Measurements from ENCODE around the gene SLC12A4.

Gene SLC12A4

GRCh38 chr16:67986949-67987348 lies 18.5 kb upstream of the SLC12A4 start:
- TF ChIP-seq CTCF (IDR thresholded peaks at IDR 0.05; ENCODE audit: low read length, missing control alignments), result no peak
- H3K4me3 ChIP-seq (replicated peaks; ENCODE audit: low read depth, low read length), result no peak overlapping the region
- no peak for DNase-seq (ENCODE audit: low read depth)

- DNase-seq (ENCODE audit: low read depth), result no peak
- no peak overlapping the region for H3K4me3 ChIP-seq (replicated peaks; ENCODE audit: low read depth, low read length)
- TF ChIP-seq CTCF (IDR thresholded peaks at IDR 0.05; ENCODE audit: low read length, missing control alignments), result no peak
These were observed 13.7 kb upstream of the SLC12A4 start for GRCh38 chr16:67982011-67982696.

- no peak within 1 kb of the TSS for H3K4me3 ChIP-seq (replicated peaks; ENCODE audit: low read depth, low read length)
- TF ChIP-seq CTCF (IDR thresholded peaks at IDR 0.05; ENCODE audit: low read length, missing control alignments), result peak; percentile 33
- DNase-seq (ENCODE audit: low read depth), result no peak
These were observed 11.7 kb upstream of the SLC12A4 start, which contains the start of gene DPEP3 for GRCh38 chr16:67979955-67980678. TSS of gene DPEP3 (minus strand) at chr16:67980499. CDS start at chr16:67980380, 119 bp downstream.

- no peak overlapping the region for H3K4me3 ChIP-seq (replicated peaks; ENCODE audit: low read depth, low read length)
- TF ChIP-seq CTCF (IDR thresholded peaks at IDR 0.05; ENCODE audit: low read length, missing control alignments), result no peak
- no peak for DNase-seq (ENCODE audit: low read depth)
These were observed 9.2 kb upstream of the SLC12A4 start for GRCh38 chr16:67977469-67978227.

- no peak overlapping the region for H3K4me3 ChIP-seq (replicated peaks; ENCODE audit: low read depth, low read length)
- no peak for TF ChIP-seq CTCF (IDR thresholded peaks at IDR 0.05; ENCODE audit: low read length, missing control alignments)
- DNase-seq (ENCODE audit: low read depth), result no peak
These were observed 8.6 kb upstream of the SLC12A4 start for GRCh38 chr16:67977005-67977404.

- no peak for TF ChIP-seq CTCF (IDR thresholded peaks at IDR 0.05; ENCODE audit: low read length, missing control alignments)
- DNase-seq (ENCODE audit: low read depth), result no peak
- no peak overlapping the region for H3K4me3 ChIP-seq (replicated peaks; ENCODE audit: low read depth, low read length)
These were observed 7.8 kb upstream of the SLC12A4 start for GRCh38 chr16:67976205-67976604.
